IMR-90 (cell line): ENCODE results near the gene ACOX3. TPM values are rescaled to one million over a fixed set of nuclear protein-coding genes. Genes with fewer than 3 reads are reported as not detected.

Experiments
- ATAC-seq: fragments of 200-7000 bp; cut with Tn5 transposase; 2 replicates; pipeline ENCODE4 v1.9.1; 2020; ENCODE audit warnings: low read depth, mild to moderate bottlenecking, moderate library complexity
- BruUV-seq: library from RNA; stranded (reverse); fragments of 400-500 nt; replicated peaks from 2 replicates; lab custom pipeline; 2021; lab: Mats Ljungman, UMichigan
- CTCF ChIA-PET: fragments of 300-600 bp; formaldehyde crosslinking; extraction: SDS; loops from one replicate; lab custom pipeline; 2021; ENCODE audit warnings: antibody characterized with exemption; lab: Yijun Ruan, JAX
- POLR2A ChIA-PET: fragments of 300-600 bp; sonication (Branson Sonifier 250); formaldehyde crosslinking; loops from one replicate; lab custom pipeline; 2022; ENCODE audit warnings: antibody characterized with exemption; ENCODE audit not compliant: unreplicated experiment; lab: Charles Lee
- DNase-seq: peaks from one replicate; pipeline ENCODE4 v3.0.0; 2013
- H2AFZ ChIP-seq: replicated peaks from 2 replicates; pipeline ENCODE3; 2013; ENCODE audit warnings: low read length, mild to moderate bottlenecking; ENCODE audit not compliant: poor library complexity
- H2AK5ac ChIP-seq: 2 replicates; pipeline ENCODE4 v1.6.1; 2013; ENCODE audit warnings: low read depth, low read length, inconsistent platforms
- H2AK9ac ChIP-seq: replicated peaks from 2 replicates; pipeline ENCODE3; 2013; ENCODE audit warnings: mild to moderate bottlenecking, low read depth, low read length, moderate library complexity; ENCODE audit not compliant: poor library complexity
- H2BK120ac ChIP-seq: 2 replicates; pipeline ENCODE4 v1.6.1; 2013; ENCODE audit warnings: low read depth, low read length, inconsistent platforms
- H2BK15ac ChIP-seq: 3 replicates; pipeline ENCODE4 v1.6.1; 2013; ENCODE audit warnings: low read depth, low read length, inconsistent platforms
- H2BK20ac ChIP-seq: 2 replicates; pipeline ENCODE4 v1.6.1; 2013; ENCODE audit warnings: low read depth, mild to moderate bottlenecking, inconsistent platforms, low read length, moderate library complexity
- H2BK5ac ChIP-seq: 2 replicates; pipeline ENCODE4 v1.6.1; 2013; ENCODE audit warnings: mild to moderate bottlenecking, low read depth, low read length, inconsistent platforms; ENCODE audit not compliant: poor library complexity, severe bottlenecking
- H3K14ac ChIP-seq: replicated peaks from 2 replicates; pipeline ENCODE4 v1.6.1; 2013; ENCODE audit warnings: low read depth, low read length, inconsistent platforms
- H3K18ac ChIP-seq: 2 replicates; pipeline ENCODE4 v1.6.1; 2013; ENCODE audit warnings: low read depth, low read length, control low read depth
- H3K23ac ChIP-seq: 2 replicates; pipeline ENCODE4 v1.6.1; 2013; ENCODE audit warnings: low read depth, low read length, inconsistent platforms
- H3K27ac ChIP-seq: 2 replicates; pipeline ENCODE4 v1.5.1; 2013; ENCODE audit warnings: mild to moderate bottlenecking, control low read depth, low read length; ENCODE audit not compliant: insufficient read depth
- H3K27me3 ChIP-seq: 2 replicates; pipeline ENCODE4 v1.6.1; 2013; ENCODE audit warnings: low read length; ENCODE audit not compliant: control insufficient read depth, insufficient read depth
- H3K36me3 ChIP-seq: 2 replicates; pipeline ENCODE4 v1.6.1; 2013; ENCODE audit warnings: low read length, mixed read lengths; ENCODE audit not compliant: control insufficient read depth, insufficient read depth
- H3K4ac ChIP-seq: 2 replicates; pipeline ENCODE4 v1.6.1; 2013; ENCODE audit warnings: low read depth, low read length, inconsistent platforms
- H3K4me1 ChIP-seq: 2 replicates; pipeline ENCODE4 v1.6.1; 2013; ENCODE audit warnings: low read length, mixed read lengths; ENCODE audit not compliant: control insufficient read depth, insufficient read depth
- H3K4me2 ChIP-seq: 2 replicates; pipeline ENCODE4 v1.6.1; 2013; ENCODE audit warnings: low read depth, mild to moderate bottlenecking, control low read depth, low read length, moderate library complexity
- H3K4me3 ChIP-seq: 2 replicates; pipeline ENCODE4 v1.5.1; 2013; ENCODE audit warnings: low read depth, mild to moderate bottlenecking, control low read depth, low read length, moderate library complexity; ENCODE audit not compliant: insufficient read depth
- H3K56ac ChIP-seq: 2 replicates; pipeline ENCODE4 v1.6.1; 2013; ENCODE audit warnings: low read length, inconsistent platforms; ENCODE audit not compliant: insufficient read depth; ENCODE audit errors: extremely low read depth
- H3K79me1 ChIP-seq, 2 experiments: 2 replicates each; pipeline ENCODE4 v1.6.1; 2013; ENCODE audit warnings: low read length in 2 of 2, inconsistent platforms in 1 of 2, low read depth in 1 of 2
- H3K9ac ChIP-seq: 2 replicates; pipeline ENCODE4 v1.6.1; 2013; ENCODE audit warnings: low read depth, low read length, control low read depth
- H3K9me1 ChIP-seq: 2 replicates; pipeline ENCODE4 v1.6.1; 2013; ENCODE audit warnings: low read length, inconsistent platforms; ENCODE audit not compliant: insufficient read depth
- H3K9me3 ChIP-seq: 2 replicates; pipeline ENCODE4 v1.6.1; 2013; ENCODE audit warnings: low read length; ENCODE audit not compliant: control insufficient read depth, insufficient read depth
- H4K20me1 ChIP-seq: 2 replicates; pipeline ENCODE4 v1.6.1; 2013; ENCODE audit warnings: low read length, inconsistent platforms; ENCODE audit not compliant: insufficient read depth
- H4K5ac ChIP-seq: 2 replicates; pipeline ENCODE4 v1.6.1; 2013; ENCODE audit warnings: mild to moderate bottlenecking, low read depth, low read length, control low read depth
- H4K8ac ChIP-seq, 2 experiments: 2 replicates each; pipeline ENCODE4 v1.6.1; 2013; ENCODE audit warnings: low read depth in 2 of 2, low read length in 2 of 2, control low read depth in 1 of 2, inconsistent platforms in 1 of 2
- H4K91ac ChIP-seq: 2 replicates; pipeline ENCODE4 v1.6.1; 2013; ENCODE audit warnings: low read depth, low read length, inconsistent platforms; ENCODE audit not compliant: insufficient read depth
- BHLHE40 ChIP-seq: fragments of 150-350 bp; IDR thresholded peaks from 2 replicates; pipeline ENCODE4 v1.6.1; 2016; ENCODE audit warnings: mild to moderate bottlenecking, low read depth, low read length
- CHD1 ChIP-seq: IDR thresholded peaks from 2 replicates; pipeline ENCODE4 v1.6.1; 2012; ENCODE audit warnings: low read depth, low read length, improper control_type of control experiment
- FOS ChIP-seq: fragments of 150-350 bp; IDR thresholded peaks from 2 replicates; pipeline ENCODE4 v1.6.1; 2016; ENCODE audit warnings: low read depth, low read length
- MAZ ChIP-seq: IDR thresholded peaks from 2 replicates; pipeline ENCODE4 v1.6.1; 2012; ENCODE audit warnings: low read depth, mild to moderate bottlenecking, low read length, improper control_type of control experiment, moderate library complexity, borderline replicate concordance
- MXI1 ChIP-seq: IDR thresholded peaks from 2 replicates; pipeline ENCODE4 v1.6.1; 2012; ENCODE audit warnings: low read depth, mild to moderate bottlenecking, low read length, moderate library complexity, borderline replicate concordance
- POLR2A ChIP-seq: IDR thresholded peaks from 2 replicates; pipeline ENCODE4 v1.6.1; 2012; ENCODE audit warnings: mild to moderate bottlenecking, low read depth, low read length
- RFX5 ChIP-seq: IDR thresholded peaks from 2 replicates; pipeline ENCODE4 v1.8.0; 2012; ENCODE audit warnings: low read depth, mild to moderate bottlenecking, low read length, moderate library complexity
- SMC3 ChIP-seq: fragments of 150-350 bp; IDR thresholded peaks from 2 replicates; pipeline ENCODE4 v1.6.1; 2016; ENCODE audit warnings: low read depth, mild to moderate bottlenecking, antibody characterized with exemption, low read length, moderate library complexity
- WGBS, 2 experiments: methylation state at CpG; one replicate each; pipeline versions ENCODE4 v1.1.5 to v1.1.7; 2013; ENCODE audit warnings: missing lambda C conversion rate in 2 of 2; ENCODE audit not compliant: insufficient read length in 1 of 2; ENCODE audit errors: extremely low coverage in 2 of 2; 5-methylcytosine and 5-hydroxymethylcytosine counted together
- dilution Hi-C: fragments of 300-500 bp; cut with HindIII; formaldehyde crosslinking; loops from one replicate; pipeline ENCODE4 v1.14.3; 2018; ENCODE audit warnings: low sequenced_read_pairs; ENCODE audit not compliant: unreplicated experiment
- in situ Hi-C: fragments of 300-500 bp; cut with MboI; formaldehyde crosslinking; loops from 3 replicates; pipeline ENCODE4 v1.14.3; 2019; ENCODE audit warnings: low sequenced_read_pairs, inconsistent platforms, mixed read lengths
- intact Hi-C: fragments of 100-400 bp; cut with micrococcal nuclease; formaldehyde crosslinking; loops from 2 replicates; pipeline ENCODE4 v1.10.0; 2022
- polyA plus RNA-seq, 3 experiments: library from polyadenylated mRNA; depleted of rRNA; stranded (reverse); fragments of >200 nt; gene quantifications; 2 replicates each; pipeline ENCODE4 v1.2.3, GENCODE V29; 2012; ENCODE audit warnings: low replicate concordance in 1 of 3
- total RNA-seq: library from RNA; depleted of rRNA; stranded (reverse); fragments of >200 nt; gene quantifications from 2 replicates; pipeline ENCODE4 v1.2.3, GENCODE V29; 2012

ACOX3 gene
- total and polyA plus RNA-seq, 2 of the 4 experiments (the other 2 are of a cell fraction): 15.2 to 25.8 TPM

- in situ Hi-C loops: no loop called here
- H3K4me2 ChIP-seq: no peak overlapping the region
- no peak overlapping the region for H3K27ac ChIP-seq
- peaks cover 14% of the 10 kb centered on the region; the same call in 1 of the 2 replicates for H3K9me1 ChIP-seq
- no peak overlapping the region for H3K56ac ChIP-seq
- H3K4me3 ChIP-seq: no peak overlapping the region
- H3K4ac ChIP-seq: no peak overlapping the region
- H3K27me3 ChIP-seq: 0 out of 2 replicates have a peak, but pooled peaks cover 2% of the 10 kb centered on the region
- H3K36me3 ChIP-seq: peaks cover 14% of the 10 kb centered on the region
- H2AK9ac ChIP-seq: no peak overlapping the region
- H4K20me1 ChIP-seq: peaks cover 23% of the 10 kb centered on the region
- H3K23ac ChIP-seq: no peak overlapping the region
- CTCF ChIA-PET: no interaction called here
- no peak overlapping the region for H2BK15ac ChIP-seq
- H2BK5ac ChIP-seq: no peak overlapping the region
- no peak overlapping the region for H3K14ac ChIP-seq
- no peak overlapping the region for H4K5ac ChIP-seq
- no peak overlapping the region for H2AFZ ChIP-seq
- no peak overlapping the region for H4K91ac ChIP-seq
- dilution Hi-C loops: no loop called here
- no peak overlapping the region for H2BK120ac ChIP-seq
- peaks cover 12% of the 10 kb centered on the region for H3K4me1 ChIP-seq
- no TSS peak for BruUV-seq
- no peak for ATAC-seq
- peaks cover 0 to 6% of the 10 kb centered on the region in 2 experiments; a peak in 1 of 4 replicates for H3K79me1 ChIP-seq
- H3K9ac ChIP-seq: no peak overlapping the region
- DNase-seq: no peak
- no peak overlapping the region for H3K18ac ChIP-seq
- POLR2A ChIA-PET: no interaction called here
- 100% methylated on average over 2 of the region's 8 CpGs; no CpG with 5 or more reads in 1 of the 2 experiments for WGBS, 2 experiments
- intact Hi-C loops: no loop called here
- no peaks in the 10 kb centered on the region for H3K9me3 ChIP-seq
- H2BK20ac ChIP-seq: no peak overlapping the region
- no peak overlapping the region for H2AK5ac ChIP-seq
- TF ChIP-seq POLR2A (no peak), MAZ (no peak), RFX5 (no peak), MXI1 (no peak), FOS (no peak), BHLHE40 (no peak), CHD1 (no peak), SMC3 (no peak)
- H4K8ac ChIP-seq: no peak overlapping the region
These were observed 37.2 kb upstream of the ACOX3 start for GRCh38 chr4:8477676-8478075.
